Astrocyte of the hippocampus (primary cell): ENCODE data around the gene ZFX.

Experiments used
- DNase-seq: peaks from one replicate; pipeline ENCODE4 v3.0.0; 2011; ENCODE audit warnings: low read depth, low spot score

The ZFX gene

DNA sequence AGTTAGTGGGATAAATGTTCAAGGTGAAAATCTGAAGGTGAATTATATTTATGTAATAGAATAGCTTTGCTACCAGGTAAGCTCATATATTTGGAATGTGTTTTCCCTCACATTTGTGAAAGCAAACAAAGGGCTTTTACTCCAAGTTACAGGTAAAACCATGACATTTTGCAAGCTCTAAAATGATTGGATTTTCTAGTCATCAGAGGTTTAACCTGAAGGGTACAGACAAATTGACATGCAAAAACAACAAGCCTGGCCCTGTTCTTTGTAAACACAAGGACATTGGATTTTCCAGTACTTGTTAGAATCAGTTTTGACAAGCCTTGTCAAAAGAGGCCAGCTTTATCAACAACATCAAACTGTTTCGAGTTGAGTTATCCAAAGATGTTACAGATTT is 51.7 kb downstream of the ZFX start:
- no peak for DNase-seq

- DNase-seq = no peak
Observed at GRCh38 chrX:24202465-24203031, 53.0 kb downstream of the ZFX start.

DNA sequence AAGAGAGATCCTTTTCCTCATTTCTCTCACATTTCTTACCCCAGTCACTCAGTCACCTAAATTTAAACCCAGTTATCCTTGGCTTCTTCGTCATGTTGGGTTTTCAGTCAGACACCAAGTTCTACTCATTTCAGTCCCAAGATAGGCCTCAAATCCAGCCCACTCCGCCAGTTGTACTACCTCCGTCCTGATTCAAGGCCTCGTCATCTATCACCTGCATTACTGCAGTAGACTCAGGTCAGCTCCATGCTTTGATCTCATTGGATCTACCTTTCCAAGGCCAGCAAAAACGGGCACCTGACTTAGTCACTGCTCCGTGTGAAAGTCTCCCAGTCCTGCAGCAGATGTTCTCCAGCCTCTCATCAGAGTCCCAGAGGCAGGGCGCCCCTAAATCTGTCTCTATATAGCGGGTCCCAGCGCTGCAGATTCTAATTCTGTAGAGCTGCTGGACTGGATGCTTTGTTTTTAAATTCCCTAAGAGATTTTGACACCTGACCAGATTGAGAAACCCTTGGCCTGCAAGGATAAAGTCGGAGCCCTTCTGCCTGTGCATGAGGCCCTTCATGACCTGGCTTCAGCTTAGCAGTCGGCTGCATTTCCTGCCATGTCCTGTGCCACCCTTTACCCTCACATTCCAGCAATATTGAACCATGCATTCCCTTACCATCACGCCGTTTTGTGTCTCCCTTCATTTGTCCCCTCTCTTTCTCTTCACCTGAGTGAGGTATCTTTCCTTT is 53.7 kb downstream of the ZFX start:
- DNase-seq = no peak

- peak; percentile 40 for DNase-seq
Observed at GRCh38 chrX:24204331-24204730, 54.8 kb downstream of the ZFX start.

GRCh38 chrX:24204958-24205357 is 55.4 kb downstream of the ZFX start:
- DNase-seq = no peak

GRCh38 chrX:24207826-24208225 is 58.3 kb downstream of the ZFX start:
- DNase-seq = no peak

DNA sequence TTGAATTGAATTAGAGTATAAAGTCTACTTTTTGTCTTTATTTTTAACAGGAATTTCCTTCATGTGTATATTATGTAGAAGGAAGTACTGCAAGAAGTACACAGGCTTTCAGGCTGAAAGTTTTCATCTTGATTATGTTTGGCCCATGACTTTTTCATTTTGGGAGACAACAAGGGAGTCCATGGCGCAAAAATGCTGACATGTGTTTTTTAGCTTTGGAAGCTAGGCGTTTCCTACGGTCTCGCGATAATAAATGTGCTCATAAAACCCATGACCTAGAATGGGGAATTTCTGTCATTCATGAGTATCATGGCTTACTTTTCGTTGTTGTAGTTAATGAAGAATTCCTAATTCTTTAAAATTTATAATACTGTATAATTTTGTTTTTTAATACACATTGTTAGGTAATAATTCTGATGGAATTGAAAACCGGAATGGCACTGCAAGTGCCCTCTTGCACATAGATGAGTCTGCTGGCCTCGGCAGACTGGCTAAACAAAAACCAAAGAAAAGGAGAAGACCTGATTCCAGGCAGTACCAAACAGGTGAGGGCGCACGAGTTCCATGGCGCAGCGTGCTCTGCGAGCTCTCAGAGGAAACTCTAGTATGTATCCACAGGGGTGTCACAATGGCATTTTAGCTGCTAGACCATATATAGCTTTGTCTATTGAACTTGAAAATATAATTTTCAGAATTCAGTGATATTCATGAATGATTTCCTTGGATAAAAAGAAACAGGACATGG is 59.1 kb downstream of the ZFX start:
- DNase-seq = no peak

DNA sequence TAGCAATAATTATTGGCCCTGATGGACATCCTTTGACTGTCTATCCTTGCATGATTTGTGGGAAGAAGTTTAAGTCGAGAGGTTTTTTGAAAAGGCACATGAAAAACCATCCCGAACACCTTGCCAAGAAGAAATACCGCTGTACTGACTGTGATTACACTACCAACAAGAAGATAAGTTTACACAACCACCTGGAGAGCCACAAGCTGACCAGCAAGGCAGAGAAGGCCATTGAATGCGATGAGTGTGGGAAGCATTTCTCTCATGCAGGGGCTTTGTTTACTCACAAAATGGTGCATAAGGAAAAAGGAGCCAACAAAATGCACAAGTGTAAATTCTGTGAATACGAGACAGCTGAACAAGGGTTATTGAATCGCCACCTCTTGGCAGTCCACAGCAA is 60.7 kb downstream of the ZFX start:
- no peak for DNase-seq

GRCh38 chrX:24214568-24214967 is 65.0 kb downstream of the ZFX start:
- no peak for DNase-seq

- DNase-seq = no peak
Observed at GRCh38 chrX:24215272-24215671, 65.7 kb downstream of the ZFX start.

DNA sequence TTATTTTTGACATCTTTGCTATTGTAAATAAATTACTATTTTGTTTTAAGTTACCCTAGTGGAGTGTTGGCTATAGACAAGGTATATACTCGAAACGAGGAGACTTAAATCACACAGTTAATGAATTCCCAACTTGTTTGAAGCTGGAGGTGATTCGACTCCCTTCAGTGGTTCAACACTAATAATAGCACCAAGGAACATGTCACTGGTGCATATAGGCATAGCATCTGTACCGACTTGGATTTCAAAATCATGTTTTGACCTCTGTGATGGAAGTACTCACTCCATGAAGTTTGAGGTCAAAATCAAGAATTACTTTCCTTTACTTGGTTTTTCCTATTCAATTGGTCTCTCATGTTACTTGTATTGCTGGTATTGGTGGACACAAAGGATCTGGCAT is 66.5 kb downstream of the ZFX start:
- DNase-seq = no peak

DNA sequence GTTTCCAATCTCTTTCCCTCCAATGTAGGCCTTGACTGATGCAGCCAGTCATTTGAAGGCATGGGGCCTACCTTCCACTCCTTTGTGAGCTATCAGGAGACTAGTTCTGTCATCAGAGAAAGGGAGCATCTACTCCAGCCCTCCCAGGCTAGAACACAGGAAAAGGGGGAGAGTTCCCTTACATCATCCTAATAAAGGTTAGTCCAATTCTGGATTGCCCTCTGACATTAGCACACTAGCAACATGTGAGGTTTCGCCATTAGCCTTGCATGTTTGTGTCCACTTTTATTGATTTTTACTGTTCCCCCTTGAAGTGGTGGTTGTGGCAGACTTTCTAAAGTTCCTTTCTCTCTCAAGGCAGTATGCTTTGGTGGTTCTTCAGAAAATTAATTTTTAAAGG is 67.3 kb downstream of the ZFX start:
- no peak for DNase-seq

- DNase-seq = no peak
Observed at GRCh38 chrX:24219320-24219719, 69.8 kb downstream of the ZFX start.

- no peak for DNase-seq
Observed at GRCh38 chrX:24221872-24222271, 72.3 kb downstream of the ZFX start.

GRCh38 chrX:24225265-24225664 is 75.7 kb downstream of the ZFX start:
- no peak for DNase-seq

DNA sequence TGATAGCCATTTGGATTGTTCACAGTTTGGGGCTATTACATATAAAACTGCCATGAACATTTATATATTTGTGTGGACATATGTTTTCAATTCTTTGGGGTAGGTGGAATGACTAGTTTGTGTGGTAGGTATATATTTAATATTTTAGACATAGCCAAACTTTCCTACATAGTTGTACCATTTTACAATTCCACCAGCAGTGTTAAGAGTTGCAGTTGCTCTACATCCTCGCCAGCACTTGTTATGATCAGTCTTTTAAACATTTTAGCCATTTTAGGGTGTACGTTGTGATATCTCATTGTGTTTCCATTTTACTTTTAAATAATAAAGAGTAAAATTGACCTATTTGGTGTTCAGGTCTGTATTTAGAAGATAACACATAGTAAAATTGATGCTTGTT is 76.6 kb downstream of the ZFX start:
- no peak for DNase-seq

GRCh38 chrX:24228596-24228995 is 79.1 kb downstream of the ZFX start:
- no peak for DNase-seq

DNA sequence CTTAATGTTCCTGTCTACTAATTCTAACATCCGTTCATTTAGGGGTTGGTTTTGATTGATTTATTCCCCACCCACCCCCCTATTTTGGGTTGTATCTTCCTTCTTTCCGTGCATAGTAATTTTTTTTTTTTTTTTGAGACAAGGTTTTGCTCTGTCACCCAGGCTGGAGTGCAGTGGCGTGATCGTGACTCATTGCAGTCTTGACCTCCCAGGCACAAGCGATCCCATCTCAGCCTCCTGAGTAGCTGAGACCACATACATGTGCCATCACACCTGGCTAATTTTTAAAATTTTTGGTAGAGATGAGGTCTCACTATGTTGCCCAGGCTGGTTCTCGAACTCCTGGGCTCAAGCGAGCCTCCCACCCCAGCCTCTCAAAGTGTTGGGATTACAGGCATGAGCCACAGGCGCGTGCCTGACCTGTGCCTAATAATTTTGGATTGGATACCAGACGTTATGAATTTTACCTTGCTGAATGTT is 79.9 kb downstream of the ZFX start:
- DNase-seq = no peak

DNA sequence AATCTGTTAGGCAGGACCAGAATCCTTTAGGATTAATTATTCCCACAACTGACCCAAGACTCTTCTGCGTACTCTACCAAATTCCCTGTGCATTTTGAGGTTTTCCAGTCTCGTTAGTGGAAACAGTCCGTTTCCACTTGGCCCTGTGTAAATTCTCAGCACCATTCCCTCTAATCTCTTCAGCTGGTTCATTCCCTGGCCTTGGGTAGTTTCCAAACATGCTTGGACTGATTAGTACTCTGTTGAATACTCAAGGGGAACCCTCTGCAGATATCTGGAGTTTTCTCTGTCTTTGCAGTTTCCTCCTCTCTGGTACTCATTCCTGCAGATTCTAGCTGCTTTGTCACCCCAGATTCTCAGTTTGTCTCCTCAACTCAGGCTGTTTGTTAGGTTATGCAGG is 80.4 kb downstream of the ZFX start:
- DNase-seq = peak; percentile 52

- DNase-seq = peak; percentile 79
Observed at GRCh38 chrX:24231131-24231540, 81.6 kb downstream of the ZFX start.

- DNase-seq = no peak
Observed at GRCh38 chrX:24231641-24232179, 82.2 kb downstream of the ZFX start.

- DNase-seq = no peak
Observed at GRCh38 chrX:24232796-24233195, 83.3 kb downstream of the ZFX start.
